ENCODE measurements around the gene VAX1.
"Not testable (repeated sequence)": the region's sequence is repeated elsewhere in the genome, so short reads cannot be mapped to it uniquely, and the experiment has no call there.

The VAX1 gene

GRCh38 chr10:117107238-117107637 lies 30.8 kb downstream of the VAX1 start:
- peak; percentile 34 for DNase-seq
- in situ Hi-C loops (cut with MboI; ENCODE audit: low pct_unique_long_range_greater_than_20kb, low sequenced_read_pairs): no loop called here

GRCh38 chr10:117096599-117097201 lies 41.4 kb downstream of the VAX1 start:
- DNase-seq: no peak
- in situ Hi-C loops (cut with MboI; ENCODE audit: low pct_unique_long_range_greater_than_20kb, low sequenced_read_pairs): no loop called here

- DNase-seq: no peak
- in situ Hi-C loops (cut with MboI; ENCODE audit: low pct_unique_long_range_greater_than_20kb, low sequenced_read_pairs): no loop called here
These were observed 43.2 kb downstream of the VAX1 start for GRCh38 chr10:117094856-117095255.

- DNase-seq: no peak
- in situ Hi-C loops (cut with MboI; ENCODE audit: low pct_unique_long_range_greater_than_20kb, low sequenced_read_pairs): no loop called here
These were observed 45.7 kb downstream of the VAX1 start for GRCh38 chr10:117092386-117092785.

GRCh38 chr10:117090834-117091233 lies 47.2 kb downstream of the VAX1 start:
- DNase-seq: no peak
- in situ Hi-C loops (cut with MboI; ENCODE audit: low pct_unique_long_range_greater_than_20kb, low sequenced_read_pairs): no loop called here

GRCh38 chr10:117087521-117087920 lies 50.5 kb downstream of the VAX1 start:
- in situ Hi-C loops (cut with MboI; ENCODE audit: low pct_unique_long_range_greater_than_20kb, low sequenced_read_pairs): no loop called here
- DNase-seq: no peak

GRCh38 chr10:117086546-117086945 lies 51.5 kb downstream of the VAX1 start:
- in situ Hi-C loops (cut with MboI; ENCODE audit: low pct_unique_long_range_greater_than_20kb, low sequenced_read_pairs): no loop called here
- no peak for DNase-seq

GRCh38 chr10:117084421-117085246 lies 53.4 kb downstream of the VAX1 start:
- DNase-seq; in situ Hi-C loops (cut with MboI; ENCODE audit: low pct_unique_long_range_greater_than_20kb, low sequenced_read_pairs): not testable (repeated sequence)

All from KBM-7 (cell line).